Activated CD4-positive, alpha-beta T cell treated with anti-CD3 and anti-CD28 coated beads, Interleukin-2, Interleukin-4, amounts not matched to agents 100 ng/mL and 50 ng/mL, durations not matched to agents 16 hours and 8 hours (primary cell): ENCODE data around the gene C19orf18.
"Not testable (repeated sequence)": the region's sequence is repeated elsewhere in the genome, so short reads cannot be mapped to it uniquely, and the experiment has no call there.

ENCODE experiments used
- DNase-seq: peaks from one replicate; pipeline ENCODE4 v3.0.0-alpha.2; 2020; ENCODE audit warnings: low spot score

Gene C19orf18

DNA sequence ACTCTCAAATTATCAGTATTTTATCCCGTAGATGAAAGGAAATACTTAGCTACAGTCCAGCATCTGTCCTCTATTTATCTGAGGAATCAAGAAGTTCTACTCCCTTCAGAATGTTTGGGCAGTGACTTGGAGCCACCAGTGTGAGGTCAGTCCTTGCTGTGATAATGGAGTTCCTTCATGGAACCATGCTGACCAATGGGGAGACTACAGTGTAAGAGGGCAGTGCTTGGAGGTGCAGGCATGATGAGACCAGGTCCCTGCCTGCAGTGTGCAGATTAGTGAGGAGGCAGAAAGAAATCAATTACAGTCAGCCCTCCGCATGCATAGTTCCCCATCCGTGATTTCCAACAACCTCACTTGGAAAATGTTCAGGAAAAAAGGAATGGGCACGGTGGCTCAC, at the start of gene C19orf18:
Gene C19orf18, minus strand, starts transcription at position 101 of the 400 bp plus-strand sequence. CDS start 102 bp downstream, outside the sequence.
- no peak for DNase-seq

DNA sequence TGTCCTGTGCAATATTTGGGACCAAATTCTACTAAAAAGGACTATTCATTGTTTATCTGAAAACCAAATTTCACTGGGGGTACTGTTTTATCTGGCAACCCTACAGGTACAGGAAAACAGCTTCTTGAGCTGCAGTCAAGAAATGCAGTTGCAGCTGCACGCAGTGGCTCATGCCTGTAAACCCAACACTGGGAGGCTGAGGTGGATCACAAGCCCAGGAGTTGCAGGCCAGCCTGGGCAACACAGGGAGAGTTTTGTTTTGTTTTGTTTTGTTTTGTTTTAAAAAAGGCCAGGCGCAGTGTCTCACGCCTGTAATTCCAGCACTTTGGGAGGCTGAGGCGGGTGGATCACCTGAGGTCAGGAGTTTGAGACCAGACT, 47.9 kb upstream of the C19orf18 start:
- no peak for DNase-seq

DNA sequence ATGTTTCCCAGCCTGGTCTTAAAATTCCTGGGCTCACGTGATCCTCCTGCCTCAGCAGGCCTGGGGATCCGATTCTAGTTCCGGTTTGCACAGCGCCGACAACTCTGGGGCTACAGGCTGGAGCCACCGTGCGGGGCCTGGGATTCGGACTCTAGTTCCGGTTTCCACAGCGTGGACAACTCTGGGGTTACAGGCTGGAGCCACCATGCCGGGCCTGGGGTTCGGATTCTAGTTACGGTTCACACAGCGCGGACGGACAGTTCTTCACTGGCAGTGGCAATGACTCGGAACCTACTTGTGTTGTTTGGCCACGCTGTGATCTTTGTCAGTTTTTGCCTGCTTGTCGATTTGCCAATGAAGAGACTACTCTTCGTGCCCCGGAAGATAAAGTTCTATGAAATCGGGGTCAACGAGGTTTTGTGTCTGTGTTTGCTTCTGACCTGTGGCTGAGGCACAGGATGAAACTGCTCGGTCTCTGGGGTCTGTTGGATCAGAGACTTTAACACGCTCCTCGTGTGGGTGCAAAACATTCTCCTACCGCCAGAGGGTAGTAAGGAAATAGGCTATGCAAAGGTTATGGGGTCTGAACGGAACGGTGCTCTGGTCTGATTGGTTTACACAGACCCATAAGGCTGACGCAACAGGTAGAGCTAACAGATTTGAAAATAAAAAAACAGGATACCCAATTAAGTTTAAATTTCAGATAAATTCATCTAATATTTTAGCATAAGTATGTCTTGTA, 47.4 kb upstream of the C19orf18 start:
- DNase-seq, result no peak

DNA sequence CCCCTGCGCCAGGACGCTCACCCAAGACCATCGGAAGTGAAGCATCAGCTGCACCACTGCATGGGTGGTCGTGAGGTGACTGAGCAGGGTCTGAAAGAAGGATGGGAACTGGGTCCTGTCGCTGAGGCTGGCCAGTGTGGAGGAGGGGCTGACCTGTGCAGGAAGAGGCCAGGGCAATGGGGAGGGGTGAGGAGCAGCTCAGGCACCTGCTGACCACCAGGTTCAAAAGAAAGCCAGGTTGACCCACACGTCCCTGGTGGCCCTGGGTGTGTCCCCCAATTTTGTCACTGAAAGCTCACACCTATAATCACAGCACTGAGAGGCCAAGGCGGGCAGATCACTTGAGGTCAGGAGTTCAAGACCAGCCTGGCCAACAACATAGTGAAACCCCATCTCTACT, 45.8 kb upstream of the C19orf18 start:
- DNase-seq, result no peak

DNA sequence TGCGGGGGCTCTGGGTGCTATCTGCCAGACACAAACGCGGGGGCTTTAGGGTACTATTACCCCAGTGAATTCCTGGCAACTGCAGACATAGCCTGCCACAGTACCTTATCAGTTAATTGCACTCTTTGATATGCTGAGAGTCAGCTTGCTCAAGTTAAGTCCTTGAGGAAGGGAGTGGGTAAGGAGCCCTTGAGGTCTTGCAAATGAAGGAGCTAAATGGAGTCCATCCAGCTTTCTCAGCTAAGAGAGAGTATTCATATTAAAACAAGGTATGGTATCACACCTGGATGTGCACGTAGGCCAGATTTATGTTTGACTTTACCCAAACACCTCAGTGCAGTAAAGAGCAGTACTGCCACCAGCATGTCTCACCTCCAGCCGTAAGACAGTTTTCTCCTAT, 39.8 kb upstream of the C19orf18 start:
- no peak for DNase-seq

DNA sequence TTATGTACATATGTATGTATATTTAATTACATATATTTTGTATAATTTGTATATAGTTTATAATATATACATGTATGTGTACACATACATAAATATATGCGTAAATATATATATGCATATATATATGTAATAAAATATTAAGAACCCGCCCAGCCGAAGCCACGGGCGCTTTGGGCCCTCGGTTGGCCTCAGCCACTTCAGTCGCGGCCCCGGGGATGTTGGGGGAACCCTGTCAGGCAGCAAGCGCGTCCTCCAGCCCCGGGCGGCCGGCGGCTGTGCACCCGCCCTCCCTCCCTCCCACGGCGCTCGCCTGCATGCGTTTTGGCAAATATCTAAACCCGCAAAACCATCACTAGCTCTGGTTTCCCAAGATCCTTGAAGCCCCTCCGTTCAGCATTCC, 36.2 kb upstream of the C19orf18 start:
- no peak for DNase-seq

DNA sequence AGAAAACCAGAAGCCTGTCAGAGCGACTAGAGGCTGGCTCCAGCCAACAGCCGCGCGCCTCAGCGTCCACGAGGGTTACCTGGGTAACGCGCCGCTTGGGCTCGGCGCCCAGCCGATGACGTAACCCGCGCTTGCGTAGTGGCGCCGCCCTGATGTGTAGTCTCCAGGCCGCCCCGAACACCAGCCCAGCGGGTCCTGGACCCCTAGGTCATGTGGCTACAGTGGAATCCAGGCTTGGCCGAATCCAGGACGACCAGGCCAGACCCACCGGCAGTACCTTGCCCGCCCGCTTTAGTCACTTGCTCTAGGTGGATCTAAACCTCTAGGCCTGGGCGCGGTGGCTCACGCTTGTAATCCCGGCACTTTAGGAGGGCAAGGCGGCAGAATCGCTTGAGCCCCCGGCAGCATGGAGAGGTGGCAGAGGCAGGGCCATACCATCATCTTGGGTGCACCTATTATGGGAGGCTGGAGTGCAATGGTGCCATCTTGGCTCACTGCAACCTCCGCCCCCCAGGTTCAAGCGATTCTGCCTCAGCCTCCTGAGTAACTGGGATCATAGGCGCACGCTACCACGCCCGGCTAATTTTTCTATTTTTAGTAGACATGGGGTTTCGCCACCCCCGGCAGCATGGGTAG, 35.5 kb upstream of the C19orf18 start:
- peak; percentile 47 for DNase-seq

DNA sequence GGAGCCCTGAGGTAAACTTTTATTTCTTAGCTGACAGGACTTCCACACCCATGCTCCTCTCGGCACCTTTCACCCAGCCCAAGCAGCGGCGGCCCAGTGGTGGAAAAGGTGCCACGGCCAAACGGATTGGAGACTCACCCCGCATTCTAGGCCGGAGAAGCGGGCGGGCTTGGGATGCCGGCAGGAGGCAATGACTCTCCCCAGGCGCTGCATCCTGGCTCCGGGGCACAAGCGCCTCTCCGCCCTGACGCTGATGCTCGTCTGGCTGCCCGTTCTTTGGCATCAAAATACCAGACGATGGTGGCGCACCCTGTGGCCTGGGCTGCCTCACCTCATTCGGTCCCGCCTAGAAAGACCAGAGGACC, 34.9 kb upstream of the C19orf18 start:
- DNase-seq, result no peak

DNA sequence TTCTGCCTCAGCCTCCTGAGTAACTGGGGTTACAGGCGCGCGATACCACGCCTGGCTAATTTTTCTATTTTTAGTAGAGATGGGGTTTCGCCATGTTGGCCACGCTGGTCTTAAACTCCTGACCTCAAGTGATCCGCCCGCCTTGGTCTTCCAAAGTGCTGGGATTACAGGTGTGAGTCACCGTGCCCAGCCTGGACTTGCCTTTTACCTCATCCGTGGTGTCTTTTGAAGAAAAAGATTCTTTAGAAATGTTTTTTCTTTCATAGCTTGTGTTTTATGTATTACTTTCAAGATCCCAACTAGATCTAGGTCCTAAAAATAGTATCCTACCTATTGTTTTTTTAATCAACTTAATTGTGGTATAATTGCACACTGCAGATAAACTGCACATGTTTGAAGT, 34.5 kb upstream of the C19orf18 start:
- DNase-seq, result not testable (repeated sequence)

DNA sequence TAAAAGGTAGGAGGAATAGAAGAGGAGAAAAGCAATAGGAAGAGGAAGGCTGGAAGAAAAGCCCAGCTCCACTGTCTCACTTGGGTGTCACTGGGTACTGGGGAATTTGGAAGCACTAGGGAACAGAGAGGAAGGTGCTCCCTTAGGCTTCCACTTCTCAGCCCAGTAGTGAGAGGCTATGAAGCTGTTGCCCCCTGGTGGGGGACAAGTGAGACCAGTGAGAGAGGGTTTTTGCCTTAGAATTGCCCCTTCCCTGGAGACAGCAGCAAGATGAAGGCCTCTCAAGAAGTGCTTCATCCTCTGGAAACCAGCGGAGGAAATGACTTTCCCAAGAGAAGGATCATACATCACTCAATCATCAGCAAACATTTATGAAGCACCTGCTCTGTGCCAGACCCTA, 33.0 kb upstream of the C19orf18 start:
- no peak for DNase-seq

DNA sequence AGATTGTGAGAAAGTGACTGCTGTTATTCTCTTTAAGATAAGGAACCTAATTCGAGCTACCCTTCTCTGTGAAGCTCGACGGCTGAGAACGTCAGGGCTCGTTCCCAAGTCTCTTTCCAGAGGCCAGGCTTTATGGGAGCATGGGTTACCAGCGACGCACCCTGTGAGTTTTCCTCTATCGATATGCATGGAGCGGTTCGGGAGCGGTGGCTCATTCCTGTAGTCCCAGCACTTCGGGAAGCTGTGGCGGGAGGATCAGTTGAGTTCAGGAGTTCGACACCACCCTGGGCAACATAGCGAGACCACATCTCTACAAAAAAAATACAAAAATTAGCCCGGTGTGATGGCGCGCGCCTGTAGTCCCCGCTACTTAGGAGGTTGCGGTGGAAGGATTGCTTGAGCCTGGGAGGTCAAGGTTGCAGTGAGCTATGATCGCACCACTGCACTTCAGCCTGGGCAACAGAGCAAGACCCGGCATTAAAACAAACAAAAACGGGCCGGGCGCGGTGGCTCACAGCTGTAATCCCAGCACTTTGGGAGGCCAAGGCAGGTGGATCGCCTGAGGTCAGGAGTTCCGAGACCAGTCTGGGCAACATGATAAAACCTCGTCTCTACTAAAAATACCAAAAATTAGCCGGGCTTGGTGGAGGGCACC, 29.0 kb upstream of the C19orf18 start:
- DNase-seq, result no peak

DNA sequence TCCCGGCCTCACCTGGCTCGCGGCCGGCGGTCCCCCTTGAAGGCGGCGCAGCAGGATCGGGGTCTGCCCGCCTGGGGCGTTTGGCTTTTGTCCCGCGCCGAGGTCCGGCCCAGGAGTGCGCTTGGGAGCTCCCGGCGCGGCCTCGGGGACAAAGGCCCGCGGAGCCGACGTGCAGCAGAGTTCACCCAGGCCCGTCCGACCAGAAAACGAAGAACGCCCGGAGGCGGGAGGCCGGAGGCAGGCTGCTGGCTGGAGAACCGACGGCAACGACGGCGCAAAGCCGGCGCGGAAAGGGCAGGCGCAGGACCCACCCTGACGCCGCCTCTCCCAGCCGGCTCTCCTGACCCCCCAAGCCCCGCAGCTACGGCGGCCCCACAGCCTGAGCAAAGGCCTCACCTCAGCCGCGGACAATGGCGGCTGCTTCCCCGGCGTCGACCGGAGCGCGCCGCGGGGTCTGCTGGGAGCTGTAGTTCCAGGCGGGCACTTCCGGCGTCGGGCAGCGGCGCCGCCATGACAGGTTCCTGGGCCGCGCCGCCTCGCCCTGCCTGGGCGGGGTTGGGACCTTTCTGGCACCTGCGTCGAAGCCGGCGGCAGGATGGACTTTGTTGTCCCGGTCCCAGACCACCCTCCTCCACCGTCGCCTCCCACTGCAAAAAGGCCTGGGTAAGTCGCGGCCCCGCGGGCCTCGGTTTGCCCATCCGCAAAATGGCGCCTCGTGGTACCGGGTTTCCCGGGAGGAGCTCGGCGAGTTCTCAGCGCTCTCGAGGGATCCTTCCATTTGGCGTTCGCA, 28.2 kb upstream of the C19orf18 start, which contains the start of gene ZNF606:
Gene ZNF606, minus strand, starts transcription at position 437 of the 790 bp plus-strand sequence. CDS start 1,501 bp downstream, outside the sequence.
- peak; percentile 78 for DNase-seq

DNA sequence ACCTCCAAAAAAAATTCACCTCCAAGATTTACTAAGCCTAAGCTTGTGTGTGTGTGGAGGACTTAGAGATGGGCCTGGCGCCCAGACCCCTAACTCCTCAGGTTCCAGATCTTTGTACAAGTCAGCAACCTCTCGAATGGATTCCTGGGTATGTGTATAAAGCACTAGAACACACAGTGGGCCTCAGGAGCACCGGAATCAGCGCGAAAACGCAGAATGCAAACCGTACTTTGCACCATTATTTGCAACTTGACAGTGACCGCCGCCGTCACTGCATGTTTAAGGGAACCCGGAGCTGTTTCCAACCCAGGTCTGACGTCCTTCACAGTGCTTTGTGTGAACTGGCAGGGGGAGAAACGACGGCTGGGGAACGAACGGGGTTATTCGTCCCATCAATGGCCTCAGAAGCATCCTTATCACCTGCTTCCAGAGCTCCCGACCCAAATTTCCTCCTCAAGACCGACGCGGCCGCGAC, 27.6 kb upstream of the C19orf18 start:
- DNase-seq, result no peak

DNA sequence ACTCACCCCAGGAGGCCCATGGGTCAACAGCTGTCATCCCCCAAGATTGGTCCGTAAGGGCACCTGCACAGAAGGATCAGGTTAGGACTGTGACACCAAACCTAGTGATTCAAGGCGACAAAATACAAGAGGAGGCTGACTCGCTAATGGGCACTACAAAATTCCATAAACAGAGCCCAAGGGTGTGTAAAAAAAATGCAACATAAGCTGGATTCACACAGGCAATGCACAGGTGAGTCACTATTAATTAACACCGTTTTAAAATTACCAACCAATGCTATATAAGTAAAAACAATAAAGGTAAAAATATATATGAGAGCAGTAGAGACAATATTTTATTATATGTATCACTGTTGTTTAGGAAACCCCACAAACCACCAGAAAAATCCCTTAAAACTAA, 26.3 kb upstream of the C19orf18 start:
- no peak for DNase-seq

DNA sequence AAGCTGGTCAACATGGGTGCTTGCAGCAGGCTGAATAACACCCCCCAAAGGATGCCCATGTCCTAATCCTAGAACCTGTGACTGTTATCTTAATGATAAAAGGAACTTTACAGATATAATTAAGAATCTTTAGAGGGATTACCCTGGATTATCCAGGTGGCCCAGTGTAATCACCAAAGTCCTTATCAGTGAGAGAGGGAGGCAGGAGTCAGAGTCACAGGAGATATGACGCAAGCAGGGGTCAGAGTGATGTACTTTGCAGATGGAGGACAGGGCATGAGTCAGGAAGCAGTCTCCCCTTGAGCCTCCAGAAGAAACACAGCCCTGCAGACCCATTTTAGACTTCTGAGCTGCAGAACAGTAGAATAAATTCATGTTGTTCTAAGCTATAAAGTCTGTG, 18.5 kb upstream of the C19orf18 start:
- no peak for DNase-seq

DNA sequence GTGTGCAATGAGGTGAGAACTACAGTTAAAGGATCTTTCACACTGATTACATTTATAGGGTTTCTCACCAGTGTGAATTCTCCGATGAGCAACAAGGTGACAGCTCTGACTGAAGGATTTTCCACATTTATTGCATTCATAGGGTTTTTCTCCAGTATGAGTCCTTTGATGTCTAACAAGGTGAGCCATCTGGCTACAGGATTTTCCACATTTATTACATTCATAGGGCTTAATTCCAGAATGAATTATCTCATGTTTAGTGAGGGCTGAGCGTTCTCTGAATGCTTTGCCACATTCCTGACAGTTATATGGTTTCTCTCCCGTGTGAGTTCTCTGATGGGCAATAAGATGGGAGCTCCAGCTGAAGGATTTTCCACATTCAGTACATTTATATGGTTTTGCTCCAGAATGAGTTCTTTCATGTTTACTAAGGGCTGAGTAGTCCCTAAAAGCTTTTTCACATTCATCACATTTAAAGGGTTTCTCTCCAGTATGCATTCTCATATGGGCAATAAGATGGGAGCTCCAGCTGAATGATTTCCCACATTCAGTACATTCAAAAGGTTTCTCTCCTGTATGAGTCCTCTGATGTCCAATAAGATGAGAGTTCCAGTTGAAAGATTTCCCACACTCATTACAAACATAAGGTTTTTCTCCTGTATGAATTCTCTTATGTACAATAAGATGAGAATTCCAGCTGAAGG, 4.4 kb upstream of the C19orf18 start:
- no peak for DNase-seq

DNA sequence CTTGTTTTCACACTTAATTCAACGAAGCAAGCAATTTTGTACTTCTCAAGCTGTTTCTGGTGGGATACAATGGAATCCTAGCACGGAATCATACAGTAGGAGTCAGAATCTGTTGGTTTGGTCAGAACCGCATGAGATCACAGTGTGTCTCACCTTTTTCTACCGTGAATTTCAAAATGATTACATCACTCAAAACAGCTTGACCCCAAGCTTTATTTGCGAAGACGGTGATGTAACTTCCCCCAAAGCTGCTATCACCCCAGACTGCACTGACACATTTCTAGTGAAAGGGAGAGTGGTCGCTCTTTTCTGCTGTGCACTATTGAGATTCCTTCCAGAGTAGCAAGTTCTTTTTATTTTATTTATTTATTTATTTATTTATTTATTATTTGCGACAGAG, 9.6 kb downstream of the C19orf18 start:
- DNase-seq, result no peak

DNA sequence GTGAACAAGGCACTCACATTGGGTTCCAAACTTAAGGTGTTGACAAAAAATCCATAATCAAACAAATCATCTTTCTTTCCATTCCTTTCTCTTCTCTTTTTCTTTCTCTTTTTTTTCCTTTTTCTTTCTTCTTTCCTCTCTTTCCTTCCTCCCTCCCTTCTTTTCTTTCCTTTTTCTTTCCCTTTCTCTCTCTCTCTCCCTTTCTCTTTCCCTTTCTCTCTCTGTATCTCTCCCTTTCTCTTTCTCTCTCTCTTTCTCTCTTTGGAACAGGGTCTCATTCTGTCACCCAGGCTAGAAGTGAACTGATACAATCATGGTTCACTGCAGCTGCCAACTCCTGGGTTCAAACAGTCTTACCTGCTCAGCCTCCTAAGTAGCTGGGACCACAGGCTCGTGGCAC, 12.5 kb downstream of the C19orf18 start:
- no peak for DNase-seq

DNA sequence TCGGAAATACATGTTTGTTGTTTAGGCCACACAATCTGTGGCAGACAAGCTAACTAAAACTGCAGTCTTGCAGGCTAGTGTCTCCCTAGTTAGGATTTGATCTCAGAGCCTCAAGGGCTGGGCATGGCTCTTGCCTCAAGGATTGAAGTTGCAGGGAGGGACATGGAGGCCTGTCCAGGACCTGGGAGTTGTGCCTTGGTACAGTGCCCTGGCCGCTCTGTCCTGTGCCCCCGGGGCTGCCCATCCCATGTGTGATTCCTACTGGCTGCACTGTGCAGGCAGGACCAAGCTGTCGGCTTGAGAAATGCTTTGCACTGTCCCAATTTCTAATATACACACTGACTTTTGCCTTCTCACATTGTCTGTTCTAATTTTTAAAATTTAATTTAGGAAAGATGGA, 19.3 kb downstream of the C19orf18 start:
- no peak for DNase-seq

DNA sequence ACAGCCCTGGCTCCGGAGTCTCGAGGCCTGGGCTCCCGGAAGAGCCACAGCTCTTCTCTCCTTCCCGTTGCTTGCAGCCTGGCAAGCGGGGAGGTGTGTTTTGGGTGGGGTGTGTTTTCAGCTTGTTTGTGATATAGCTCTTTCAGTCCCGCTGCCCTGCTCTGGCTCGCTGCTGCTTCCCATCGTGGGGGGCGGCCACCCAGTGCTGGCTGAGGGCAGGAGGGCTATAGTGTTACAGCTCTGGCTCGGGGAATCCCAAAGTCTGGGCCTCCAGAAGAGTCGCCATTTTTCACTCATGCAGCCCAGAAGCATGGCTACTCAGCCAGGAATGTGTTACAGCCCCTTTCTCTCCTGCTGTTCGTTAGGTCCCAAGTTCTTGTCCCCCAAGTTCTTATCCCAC, 24.6 kb downstream of the C19orf18 start:
- DNase-seq, result no peak

DNA sequence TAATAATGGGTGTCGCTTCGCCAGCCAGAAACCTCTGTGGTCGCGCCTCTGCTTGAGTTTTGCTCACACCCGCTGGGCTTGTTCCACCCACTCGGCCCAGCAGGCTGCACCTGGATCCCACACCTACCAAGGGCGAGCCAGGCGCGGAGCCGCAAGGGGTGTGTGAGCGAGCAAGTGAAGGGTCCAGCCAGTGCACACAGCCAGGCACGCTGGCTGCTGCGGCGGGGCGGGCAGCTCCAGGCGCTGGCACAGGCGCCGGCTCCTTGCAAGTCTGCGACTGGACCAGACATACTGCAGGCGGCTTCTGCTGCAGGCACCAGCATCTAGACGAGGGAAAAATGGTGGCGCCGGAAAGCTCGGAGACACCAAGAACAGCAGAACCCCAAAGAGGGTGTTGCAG, 25.0 kb downstream of the C19orf18 start:
- no peak for DNase-seq
